NCI-H345 treated with DMSO at 0.1 percent for 48 hours (cell line): ENCODE results near the gene AFF1.

Experiments used
- DNase-seq: peaks from one replicate; lab custom pipeline; 2025; ENCODE audit not compliant: unreplicated experiment; lab: John Stamatoyannopoulos, UW

AFF1 gene, protein sequence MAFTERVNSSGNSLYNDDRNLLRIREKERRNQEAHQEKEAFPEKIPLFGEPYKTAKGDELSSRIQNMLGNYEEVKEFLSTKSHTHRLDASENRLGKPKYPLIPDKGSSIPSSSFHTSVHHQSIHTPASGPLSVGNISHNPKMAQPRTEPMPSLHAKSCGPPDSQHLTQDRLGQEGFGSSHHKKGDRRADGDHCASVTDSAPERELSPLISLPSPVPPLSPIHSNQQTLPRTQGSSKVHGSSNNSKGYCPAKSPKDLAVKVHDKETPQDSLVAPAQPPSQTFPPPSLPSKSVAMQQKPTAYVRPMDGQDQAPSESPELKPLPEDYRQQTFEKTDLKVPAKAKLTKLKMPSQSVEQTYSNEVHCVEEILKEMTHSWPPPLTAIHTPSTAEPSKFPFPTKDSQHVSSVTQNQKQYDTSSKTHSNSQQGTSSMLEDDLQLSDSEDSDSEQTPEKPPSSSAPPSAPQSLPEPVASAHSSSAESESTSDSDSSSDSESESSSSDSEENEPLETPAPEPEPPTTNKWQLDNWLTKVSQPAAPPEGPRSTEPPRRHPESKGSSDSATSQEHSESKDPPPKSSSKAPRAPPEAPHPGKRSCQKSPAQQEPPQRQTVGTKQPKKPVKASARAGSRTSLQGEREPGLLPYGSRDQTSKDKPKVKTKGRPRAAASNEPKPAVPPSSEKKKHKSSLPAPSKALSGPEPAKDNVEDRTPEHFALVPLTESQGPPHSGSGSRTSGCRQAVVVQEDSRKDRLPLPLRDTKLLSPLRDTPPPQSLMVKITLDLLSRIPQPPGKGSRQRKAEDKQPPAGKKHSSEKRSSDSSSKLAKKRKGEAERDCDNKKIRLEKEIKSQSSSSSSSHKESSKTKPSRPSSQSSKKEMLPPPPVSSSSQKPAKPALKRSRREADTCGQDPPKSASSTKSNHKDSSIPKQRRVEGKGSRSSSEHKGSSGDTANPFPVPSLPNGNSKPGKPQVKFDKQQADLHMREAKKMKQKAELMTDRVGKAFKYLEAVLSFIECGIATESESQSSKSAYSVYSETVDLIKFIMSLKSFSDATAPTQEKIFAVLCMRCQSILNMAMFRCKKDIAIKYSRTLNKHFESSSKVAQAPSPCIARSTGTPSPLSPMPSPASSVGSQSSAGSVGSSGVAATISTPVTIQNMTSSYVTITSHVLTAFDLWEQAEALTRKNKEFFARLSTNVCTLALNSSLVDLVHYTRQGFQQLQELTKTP

GRCh38 chr4:86934771-86935565 lies at the start of gene AFF1:
AFF1 (plus strand) TSS chr4:86935011; CDS start chr4:86948534, 13,523 bp downstream.
- peak; percentile 31 for DNase-seq

GRCh38 chr4:86890790-86891189 lies 44.0 kb upstream of the AFF1 start:
- no peak for DNase-seq

DNA sequence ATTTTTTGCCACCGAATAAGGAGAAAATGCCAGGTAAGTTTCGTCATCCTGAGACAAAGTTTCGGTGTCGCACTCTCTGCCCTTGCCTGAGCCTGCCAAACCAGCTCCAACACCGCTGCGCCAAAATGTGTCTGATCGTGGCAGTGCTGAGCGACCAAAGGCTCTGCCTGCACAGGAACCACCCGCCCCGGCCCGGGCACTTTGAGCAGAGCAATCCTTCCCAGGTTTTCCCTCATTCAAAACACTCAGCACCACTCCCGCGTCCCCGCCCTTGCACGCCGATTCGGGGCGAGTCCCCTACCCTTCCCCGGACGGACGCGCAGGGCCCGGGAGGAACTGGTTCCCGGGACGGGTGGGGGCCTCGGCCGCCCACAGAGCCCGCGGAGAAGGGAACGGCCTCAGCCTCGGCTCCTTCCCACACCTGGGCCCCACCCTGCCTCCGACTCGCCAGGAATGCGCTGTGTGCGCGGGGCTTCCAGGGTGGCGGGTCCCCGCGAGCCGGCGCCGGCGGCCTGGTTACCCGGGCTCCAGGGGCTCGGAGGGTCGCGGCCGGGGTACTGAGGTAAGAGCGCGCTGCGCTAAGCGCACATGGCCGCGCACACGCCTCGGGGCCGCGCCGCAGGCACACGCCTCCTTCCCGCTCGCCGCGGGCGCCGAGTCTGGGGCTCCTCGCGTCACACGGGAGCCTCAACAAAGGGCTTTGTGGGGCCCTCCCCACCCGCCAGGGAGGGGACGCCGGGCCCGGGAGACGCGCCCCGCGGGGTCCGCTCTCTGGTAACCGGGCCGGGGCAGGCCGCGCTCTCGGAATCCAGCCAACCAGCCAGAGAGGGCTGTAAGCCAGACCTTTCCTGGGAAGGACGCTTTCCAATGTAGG lies 42.8 kb upstream of the AFF1 start, which contains the start of gene C4orf36:
Gene C4orf36, minus strand, starts transcription at position 661 of the 874 bp plus-strand sequence. CDS start 902 bp downstream, outside the sequence.
- DNase-seq = peak; percentile 14

- DNase-seq = no peak
These were observed 42.2 kb upstream of the AFF1 start for GRCh38 chr4:86892636-86892960.

DNA sequence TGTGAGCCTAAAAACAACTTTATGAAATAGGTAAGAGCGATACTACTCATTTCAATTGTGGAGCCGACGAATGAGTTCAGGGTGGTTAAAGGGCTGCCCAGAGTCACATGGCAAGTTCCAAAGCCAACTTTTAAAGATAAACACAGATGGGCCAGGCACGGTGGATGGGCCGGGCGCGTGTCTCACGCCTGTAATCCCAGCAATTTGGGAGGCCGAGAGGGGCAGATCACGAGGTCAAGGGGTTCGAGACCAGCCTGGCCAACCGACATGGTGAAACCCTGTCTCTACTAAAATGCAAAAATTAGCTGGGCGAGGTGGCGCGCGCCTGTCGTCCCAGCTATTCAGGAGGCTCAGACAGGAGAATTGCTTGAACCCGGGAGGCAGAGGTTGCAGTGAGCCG lies 41.7 kb upstream of the AFF1 start:
- no peak for DNase-seq

GRCh38 chr4:86894455-86894854 lies 40.4 kb upstream of the AFF1 start:
- no peak for DNase-seq

- peak; percentile 43 for DNase-seq
These were observed 38.9 kb upstream of the AFF1 start for GRCh38 chr4:86895692-86896488.

- no peak for DNase-seq
These were observed 38.2 kb upstream of the AFF1 start for GRCh38 chr4:86896596-86896995.

GRCh38 chr4:86898562-86898961 lies 36.2 kb upstream of the AFF1 start:
- no peak for DNase-seq

- no peak for DNase-seq
These were observed 32.9 kb upstream of the AFF1 start for GRCh38 chr4:86901864-86902263.

- DNase-seq = no peak
These were observed 26.6 kb upstream of the AFF1 start for GRCh38 chr4:86908251-86908657.

- DNase-seq = no peak
These were observed 25.1 kb upstream of the AFF1 start for GRCh38 chr4:86909546-86910295.

DNA sequence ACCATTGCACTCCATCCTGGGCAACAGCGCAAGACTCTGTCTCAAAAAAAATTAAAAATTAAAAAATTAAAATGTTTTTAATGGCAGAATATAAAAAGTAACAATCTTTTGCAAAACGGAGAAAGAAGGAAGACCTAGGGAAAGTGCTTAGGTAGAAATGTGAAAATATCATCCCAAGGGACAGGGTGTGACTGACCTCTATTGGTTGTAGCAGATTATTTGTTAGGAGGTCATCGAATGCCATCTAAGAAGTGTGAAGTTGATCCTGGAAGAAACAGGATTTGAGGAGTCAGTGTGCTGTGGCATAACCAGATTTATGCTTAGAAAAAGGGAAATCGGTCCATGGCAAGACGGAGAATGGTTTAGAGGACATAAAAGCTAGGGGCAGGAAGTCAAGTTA lies 24.4 kb upstream of the AFF1 start:
- DNase-seq = no peak

DNA sequence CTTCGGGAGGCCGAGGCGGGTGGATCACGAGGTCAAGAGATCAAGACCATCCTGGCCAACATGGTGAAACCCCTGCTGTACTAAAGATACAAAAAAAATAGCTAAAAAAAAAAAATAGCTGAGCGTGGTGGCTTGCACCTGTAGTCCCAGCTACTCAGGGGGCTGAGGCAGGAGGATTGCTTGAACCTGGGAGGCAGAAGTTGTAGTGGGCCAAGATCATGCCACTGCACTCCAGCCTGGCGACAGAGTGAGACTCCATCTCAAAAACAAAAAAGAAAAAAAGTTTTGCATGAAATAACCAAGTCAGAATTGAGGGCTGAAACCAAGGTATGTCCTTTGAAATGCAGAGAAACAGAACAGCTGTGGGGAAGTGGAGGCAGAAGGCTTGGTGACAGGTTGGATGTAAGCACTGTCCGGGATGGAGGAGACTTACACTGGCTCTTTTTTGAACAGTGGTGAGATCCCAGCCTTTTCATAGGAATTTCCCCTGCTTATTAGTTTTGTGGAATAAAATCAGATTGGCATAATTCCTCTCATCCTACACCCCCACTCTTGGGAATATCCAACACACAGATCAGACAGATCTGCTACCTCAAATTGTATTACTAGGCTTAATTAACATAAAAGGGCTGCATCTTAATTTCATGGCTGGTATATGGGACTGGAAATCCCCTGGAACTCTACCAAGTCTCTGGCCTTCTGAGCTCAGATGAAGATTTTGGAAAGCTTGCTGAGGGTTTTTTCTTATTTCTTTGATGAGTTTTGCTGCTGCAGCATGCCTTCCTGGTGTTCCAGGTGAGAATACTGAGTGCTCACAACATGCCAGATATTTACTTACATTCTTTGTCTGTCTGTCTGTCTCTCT lies 23.8 kb upstream of the AFF1 start:
- DNase-seq = no peak

DNA sequence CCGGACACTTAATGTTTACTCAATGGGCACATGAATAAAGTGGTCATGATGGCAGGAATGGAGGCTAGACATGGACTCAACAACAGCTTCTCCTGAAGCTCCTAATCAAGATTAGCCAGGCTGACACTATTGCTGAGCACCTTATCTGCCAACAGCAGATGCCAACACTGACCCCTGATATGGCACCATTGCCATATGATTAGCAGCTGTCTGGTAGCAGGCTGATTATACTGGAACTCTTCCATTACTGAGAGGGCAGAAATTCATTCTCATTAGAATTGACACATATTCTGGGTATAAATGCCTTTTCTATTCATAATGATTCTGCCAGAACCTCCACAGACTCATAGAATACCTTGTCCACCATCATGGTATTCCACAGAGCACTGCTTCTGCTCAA lies 18.4 kb upstream of the AFF1 start:
- DNase-seq = no peak

DNA sequence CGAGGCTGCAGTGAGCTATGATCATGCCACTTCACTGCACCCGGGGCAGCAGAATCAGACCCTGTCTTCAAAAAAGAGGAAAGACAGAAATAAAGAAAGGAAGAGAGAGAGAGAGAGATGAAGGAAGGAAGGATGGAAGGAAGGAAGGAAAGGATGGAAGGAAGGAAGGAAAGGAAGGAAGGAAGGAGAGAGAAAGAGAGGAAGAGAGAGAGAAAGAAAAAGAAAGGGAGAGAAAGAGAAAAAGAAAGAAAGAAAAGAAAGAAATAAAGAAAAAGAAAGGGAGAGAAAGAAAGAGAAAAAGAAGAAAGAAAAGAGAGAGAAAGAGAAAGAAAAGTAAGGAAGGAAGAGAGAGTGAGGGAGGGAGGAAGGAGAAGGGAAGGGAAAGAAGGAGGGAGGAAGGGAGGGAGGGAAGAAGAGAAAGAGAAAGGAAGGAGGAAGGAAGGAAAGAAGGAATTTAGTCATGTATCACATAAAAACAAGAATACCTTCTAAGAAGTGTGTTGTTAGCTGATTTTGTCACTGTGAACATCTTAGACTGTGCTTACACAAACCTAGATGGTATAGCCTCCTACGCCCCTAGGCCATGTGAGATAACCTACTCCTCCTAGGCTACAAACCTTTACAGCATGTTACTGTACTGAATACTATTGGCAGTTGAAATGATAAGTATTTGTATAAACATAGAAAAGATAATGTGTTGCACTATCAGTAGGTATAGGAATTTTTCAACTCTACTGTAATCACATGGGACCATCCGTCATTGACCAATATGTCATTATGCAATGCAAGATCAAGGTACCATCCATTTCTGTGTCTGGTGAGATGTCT lies 17.4 kb upstream of the AFF1 start:
- no peak for DNase-seq
